GM12878 (cell line): ENCODE measurements around the gene NAT10. TPM values are rescaled to one million over a fixed set of nuclear protein-coding genes. Genes with fewer than 3 reads are reported as not detected.
A peak's percentile ranks its signal among the peaks of the same experiment; 100 is the strongest.

Experiments used
- ATAC-seq: fragments of 200-7000 bp; cut with Tn5 transposase; 3 replicates; pipeline ENCODE4 v1.9.1; 2020; ENCODE audit warnings: mild to moderate bottlenecking, moderate library complexity
- BruUV-seq: library from RNA; stranded (reverse); fragments of 400-500 nt; replicated peaks from 2 replicates; lab custom pipeline; 2021; lab: Mats Ljungman, UMichigan
- CTCF ChIA-PET: fragments of 300-600 bp; sonication (Branson Sonifier 250); formaldehyde crosslinking; extraction: SDS; loops from one replicate; lab custom pipeline; 2021; ENCODE audit warnings: inconsistent platforms; lab: Yijun Ruan, JAX
- POLR2A ChIA-PET: fragments of 350-600 bp; formaldehyde crosslinking; extraction: SDS; loops from one replicate; lab custom pipeline; 2021; ENCODE audit warnings: inconsistent platforms; lab: Charles Lee
- RAD21 ChIA-PET: fragments of 300-600 bp; sonication (Branson Sonifier 250); formaldehyde crosslinking; loops from one replicate; lab custom pipeline; 2023; ENCODE audit warnings: antibody characterized with exemption; ENCODE audit not compliant: unreplicated experiment; lab: Charles Lee
- SMC1A ChIA-PET: fragments of 300-600 bp; sonication (Branson Sonifier 250); formaldehyde crosslinking; loops from one replicate; lab custom pipeline; 2023; ENCODE audit not compliant: unreplicated experiment, uncharacterized antibody; lab: Charles Lee
- DNase-seq: peaks from one replicate; pipeline ENCODE4 v3.0.0-alpha.2; 2011; ENCODE audit warnings: low read depth, low spot score
- FAIRE-seq: peaks from 3 replicates; lab custom pipeline; 2011; peaks lifted over from hg19 to GRCh38; lab: Jason Lieb, UNC
- H2AFZ ChIP-seq: 2 replicates; pipeline ENCODE4 v1.6.0; 2011; ENCODE audit warnings: low read depth, low read length, control low read depth; ENCODE audit not compliant: control insufficient read depth
- H3K27ac ChIP-seq: 2 replicates; pipeline ENCODE4 v1.5.1; 2011; ENCODE audit warnings: control low read depth; ENCODE audit not compliant: control insufficient read depth, insufficient read depth
- H3K27me3 ChIP-seq, 2 experiments: replicated peaks in 1 of 2; 2 replicates each; pipeline versions ENCODE4 v1.6.0 to v1.6.1; 2011; ENCODE audit warnings: low read length in 1 of 2; ENCODE audit not compliant: control insufficient read depth in 2 of 2, insufficient read depth in 2 of 2
- H3K36me3 ChIP-seq, 2 experiments: 2 replicates each; pipeline ENCODE4 v1.5.1; 2011; ENCODE audit warnings: low read length in 1 of 2; ENCODE audit not compliant: control insufficient read depth in 2 of 2, insufficient read depth in 2 of 2
- H3K4me1 ChIP-seq: 2 replicates; pipeline ENCODE4 v1.6.1; 2011; ENCODE audit warnings: mild to moderate bottlenecking, low read length, moderate library complexity, mixed read lengths; ENCODE audit not compliant: control insufficient read depth, insufficient read depth
- H3K4me2 ChIP-seq: 2 replicates; pipeline ENCODE4 v1.6.0; 2011; ENCODE audit warnings: control low read depth; ENCODE audit not compliant: control insufficient read depth, insufficient read depth
- H3K4me3 ChIP-seq: fragments of 200-600 bp; sonication (generic); 2 replicates; pipeline ENCODE4 v1.5.1; 2016
- H3K79me2 ChIP-seq: 2 replicates; pipeline ENCODE4 v1.6.0; 2011; ENCODE audit warnings: low read length; ENCODE audit not compliant: control insufficient read depth, insufficient read depth
- H3K9ac ChIP-seq: 2 replicates; pipeline ENCODE4 v1.8.0; 2011; ENCODE audit warnings: low read length, control low read depth, mixed read lengths; ENCODE audit not compliant: control insufficient read depth, insufficient read depth
- H3K9me3 ChIP-seq: replicated peaks from 3 replicates; pipeline ENCODE4 v1.5.1; 2011; ENCODE audit warnings: mild to moderate bottlenecking, low read length; ENCODE audit not compliant: control insufficient read depth, insufficient read depth
- H4K20me1 ChIP-seq: 2 replicates; pipeline ENCODE4 v1.6.0; 2011; ENCODE audit not compliant: control insufficient read depth, insufficient read depth
- ATF7 ChIP-seq: fragments of 450-650 bp; IDR thresholded peaks from 2 replicates; pipeline ENCODE4 v1.6.1; 2016; ENCODE audit warnings: low read depth, mild to moderate bottlenecking
- BACH1 ChIP-seq: fragments of 450-650 bp; IDR thresholded peaks from 2 replicates; pipeline ENCODE4 v1.6.1; 2017; ENCODE audit warnings: mild to moderate bottlenecking, borderline replicate concordance
- EP300 ChIP-seq, 2 experiments: fragments of 150-350 bp in 1 of 2; IDR thresholded peaks; 2 replicates each; pipeline ENCODE4 v1.6.1; 2011 to 2012; ENCODE audit warnings: low read depth in 2 of 2, low read length in 2 of 2, borderline replicate concordance in 1 of 2, improper control_type of control experiment in 1 of 2, inconsistent platforms in 1 of 2; ENCODE audit not compliant: control insufficient read depth in 1 of 2
- KDM1A ChIP-seq: fragments of 200-600 bp; sonication (generic); IDR thresholded peaks from 2 replicates; pipeline ENCODE4 v1.6.1; 2016; ENCODE audit warnings: borderline replicate concordance
- LARP7 ChIP-seq: fragments of 450-650 bp; IDR thresholded peaks from 2 replicates; pipeline ENCODE4 v1.6.1; 2017; ENCODE audit warnings: mild to moderate bottlenecking
- MEF2B ChIP-seq: fragments of 450-650 bp; IDR thresholded peaks from 2 replicates; pipeline ENCODE4 v1.6.1; 2018; ENCODE audit warnings: mild to moderate bottlenecking, moderate library complexity; ENCODE audit not compliant: partially characterized antibody, poor library complexity, severe bottlenecking
- MTA2 ChIP-seq: fragments of 450-650 bp; IDR thresholded peaks from 2 replicates; pipeline ENCODE4 v1.6.1; 2016; ENCODE audit warnings: low read depth, mild to moderate bottlenecking, moderate library complexity
- POLR2A ChIP-seq: IDR thresholded peaks from 2 replicates; pipeline ENCODE4 v1.6.1; 2011; ENCODE audit warnings: low read depth, mild to moderate bottlenecking, low read length
- RAD51 ChIP-seq: fragments of 450-650 bp; IDR thresholded peaks from 2 replicates; pipeline ENCODE4 v1.6.1; 2016; ENCODE audit warnings: moderate library complexity, mild to moderate bottlenecking, inconsistent platforms
- WGBS: methylation state at CpG from one replicate; pipeline ENCODE4 v1.1.6; 2016; ENCODE audit warnings: low lambda C conversion rate; ENCODE audit not compliant: insufficient replicate concordance, insufficient coverage; ENCODE audit errors: missing lambda C conversion rate; 5-methylcytosine and 5-hydroxymethylcytosine counted together
- in situ Hi-C: fragments of 300-500 bp; cut with MboI; formaldehyde crosslinking; loops from 9 replicates; pipeline ENCODE4 v1.14.3; 2018; ENCODE audit warnings: mixed read lengths
- intact Hi-C: fragments of 100-400 bp; cut with micrococcal nuclease; formaldehyde crosslinking; loops from one replicate; pipeline ENCODE4 v1.14.2; 2022; ENCODE audit not compliant: unreplicated experiment
- polyA plus RNA-seq, 11 experiments: library from polyadenylated mRNA; depleted of rRNA in 4 of 11; unstranded in 6 of 11; stranded (reverse) in 5 of 11; fragments of >200 nt; fragmentation: Nextera tagmentation in 4 of 11; fragmentation: Illumina TruSeq in 1 of 11; extraction: Ambion mirVana in 4 of 11; extraction: Trizol in 1 of 11; gene quantifications; 1 replicate in 1 of 11; 2 replicates in 10 of 11; pipeline versions ENCODE4 v1.2.1 to v1.2.3, GENCODE V29; 2011 to 2016; ENCODE audit warnings: inconsistent platforms in 2 of 11, missing spikeins in 2 of 11, low read depth in 1 of 11
- total RNA-seq, 4 experiments: library from RNA; depleted of rRNA in 3 of 4; stranded (reverse); fragments of >200 nt in 3 of 4; fragmentation: Illumina TruSeq in 1 of 4; extraction: Trizol in 1 of 4; gene quantifications; 2 replicates each; pipeline versions ENCODE4 v1.2.1 to v1.2.3, GENCODE V29; 2013 to 2021
- TF ChIP-seq, protein P1 (sequence below): fragments of 450-650 bp; IDR thresholded peaks from 2 replicates; pipeline ENCODE4 v1.6.1; 2016; ENCODE audit warnings: mild to moderate bottlenecking
- TF ChIP-seq, protein P2 (sequence below): IDR thresholded peaks from 2 replicates; pipeline ENCODE4 v1.6.1; 2011; ENCODE audit warnings: borderline replicate concordance, low read depth, mild to moderate bottlenecking, moderate library complexity, low read length; ENCODE audit not compliant: insufficient read depth, poor library complexity, severe bottlenecking
- TF ChIP-seq, protein P3 (sequence below): fragments of 450-650 bp; IDR thresholded peaks from 2 replicates; pipeline ENCODE4 v1.6.1; 2018; ENCODE audit warnings: mild to moderate bottlenecking, low read depth, moderate library complexity; ENCODE audit not compliant: partially characterized antibody
- TF ChIP-seq, protein P4 (sequence below): IDR thresholded peaks from 2 replicates; pipeline ENCODE4 v1.6.1; 2011; ENCODE audit warnings: mild to moderate bottlenecking, low read depth, low read length, moderate library complexity; ENCODE audit not compliant: insufficient replicate concordance

The NAT10 gene
- total and polyA plus RNA-seq, 10 of the 15 experiments (the other 5 are each of a cell fraction or from before 2014, with no cell fraction given), result 45.1 to 95.5 (median 72.8) TPM

DNA sequence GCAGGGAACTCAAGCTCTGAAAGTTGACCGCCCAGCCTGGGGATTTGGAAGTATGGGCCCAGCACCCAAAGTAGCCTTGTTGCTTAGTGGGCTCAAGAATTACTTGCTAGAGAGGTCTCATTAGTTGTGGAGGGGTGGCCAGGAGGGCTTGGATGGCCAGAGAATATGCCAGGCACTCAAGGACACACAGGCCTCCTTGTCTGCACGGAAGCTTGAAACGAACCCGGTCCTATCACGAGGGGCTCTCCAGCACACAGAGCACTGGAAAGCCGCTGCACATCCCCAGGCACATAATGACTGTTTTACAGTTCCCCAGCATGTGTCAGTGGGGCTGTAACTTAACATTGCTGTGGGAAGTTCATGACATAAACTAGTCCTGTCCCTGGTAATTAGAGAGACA, 55.9 kb downstream of the NAT10 start (continued):
- TF ChIP-seq, protein P1, sequence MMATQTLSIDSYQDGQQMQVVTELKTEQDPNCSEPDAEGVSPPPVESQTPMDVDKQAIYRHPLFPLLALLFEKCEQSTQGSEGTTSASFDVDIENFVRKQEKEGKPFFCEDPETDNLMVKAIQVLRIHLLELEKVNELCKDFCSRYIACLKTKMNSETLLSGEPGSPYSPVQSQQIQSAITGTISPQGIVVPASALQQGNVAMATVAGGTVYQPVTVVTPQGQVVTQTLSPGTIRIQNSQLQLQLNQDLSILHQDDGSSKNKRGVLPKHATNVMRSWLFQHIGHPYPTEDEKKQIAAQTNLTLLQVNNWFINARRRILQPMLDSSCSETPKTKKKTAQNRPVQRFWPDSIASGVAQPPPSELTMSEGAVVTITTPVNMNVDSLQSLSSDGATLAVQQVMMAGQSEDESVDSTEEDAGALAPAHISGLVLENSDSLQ, result no peak
- TF ChIP-seq KDM1A, result no peak
- no peak for TF ChIP-seq POLR2A
- TF ChIP-seq, protein P2, sequence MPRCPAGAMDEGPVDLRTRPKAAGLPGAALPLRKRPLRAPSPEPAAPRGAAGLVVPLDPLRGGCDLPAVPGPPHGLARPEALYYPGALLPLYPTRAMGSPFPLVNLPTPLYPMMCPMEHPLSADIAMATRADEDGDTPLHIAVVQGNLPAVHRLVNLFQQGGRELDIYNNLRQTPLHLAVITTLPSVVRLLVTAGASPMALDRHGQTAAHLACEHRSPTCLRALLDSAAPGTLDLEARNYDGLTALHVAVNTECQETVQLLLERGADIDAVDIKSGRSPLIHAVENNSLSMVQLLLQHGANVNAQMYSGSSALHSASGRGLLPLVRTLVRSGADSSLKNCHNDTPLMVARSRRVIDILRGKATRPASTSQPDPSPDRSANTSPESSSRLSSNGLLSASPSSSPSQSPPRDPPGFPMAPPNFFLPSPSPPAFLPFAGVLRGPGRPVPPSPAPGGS, result no peak
- TF ChIP-seq, all 136 proteins: peak for 0

DNA sequence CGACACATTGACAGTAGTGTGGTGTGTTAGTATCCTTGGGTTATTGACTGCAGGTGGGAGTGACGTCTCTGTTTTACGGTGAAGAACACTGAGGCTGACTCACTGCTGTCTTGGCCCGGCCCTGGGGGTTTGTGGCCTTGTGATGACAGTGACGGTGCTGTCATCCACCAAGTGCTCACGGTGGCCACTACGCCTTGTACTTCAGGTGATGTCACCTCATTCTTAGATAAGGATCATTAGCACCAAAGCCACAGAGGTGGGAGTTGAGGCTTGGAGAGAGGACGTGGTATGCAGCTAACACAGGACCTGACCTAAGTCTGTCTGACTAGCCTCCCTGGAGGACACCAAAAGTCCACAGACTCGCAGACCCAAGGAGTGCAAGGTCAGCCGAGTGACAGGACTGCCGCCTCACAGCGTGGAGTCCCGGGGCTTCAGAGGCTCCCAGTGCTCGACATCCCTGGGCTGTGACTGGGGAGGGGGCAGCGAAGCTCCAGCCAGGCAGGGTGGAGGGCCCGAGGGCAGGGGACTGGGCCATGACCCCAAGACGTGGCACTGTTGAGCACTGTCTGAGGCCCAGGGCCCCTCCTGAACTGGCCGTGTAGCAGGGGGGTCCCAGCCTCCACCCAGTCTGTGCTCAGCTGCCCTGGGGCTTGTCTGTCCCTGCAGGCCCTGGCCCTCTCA, 56.5 kb downstream of the NAT10 start:
- intact Hi-C loops (no loop called here), in situ Hi-C loops (loop anchor here (25.0 kb wide), 1 partner anchor 325 kb away; no protein-coding TSS in a partner anchor)
- ChIA-PET POLR2A (no interaction called here), SMC1A (interaction anchor here (0.8 kb wide), 1 partner anchor 27 kb away, joined by 3 read pairs; no protein-coding TSS in a partner anchor), CTCF (interaction anchor here (1.2 kb wide), 1 partner anchor 197 kb away, joined by 3 read pairs; no protein-coding TSS in a partner anchor), RAD21 (no interaction called here)
- Histone ChIP-seq H3K9me3 (no peaks in the 10 kb centered on the region), H3K27me3 (no peaks in the 10 kb centered on the region), H2AFZ (no peak overlapping the region), H3K9ac (no peak overlapping the region), H3K4me3 (no peak overlapping the region), H3K4me1 (no peaks in the 10 kb centered on the region), H3K27ac (no peak overlapping the region), H4K20me1 (no peaks in the 10 kb centered on the region), H3K4me2 (no peak overlapping the region), H3K79me2 (no peaks in the 10 kb centered on the region), H3K36me3 (peaks cover 0 to 3% of the 10 kb centered on the region in 2 experiments; a peak in 1 of 4 replicates)
- FAIRE-seq (no peak), ATAC-seq (peak; percentile 77), DNase-seq (no peak)
- WGBS, result 47% methylated on average over 15 of the region's 18 CpGs
- BruUV-seq, result no TSS peak
- peak; percentile 76; the same call in 1 of the 2 replicates for TF ChIP-seq ATF7
- no peak for TF ChIP-seq BACH1
- TF ChIP-seq, protein P1, result peak; percentile 27; the same call in 1 of the 2 replicates
- no peak for TF ChIP-seq LARP7
- TF ChIP-seq, protein P3, sequence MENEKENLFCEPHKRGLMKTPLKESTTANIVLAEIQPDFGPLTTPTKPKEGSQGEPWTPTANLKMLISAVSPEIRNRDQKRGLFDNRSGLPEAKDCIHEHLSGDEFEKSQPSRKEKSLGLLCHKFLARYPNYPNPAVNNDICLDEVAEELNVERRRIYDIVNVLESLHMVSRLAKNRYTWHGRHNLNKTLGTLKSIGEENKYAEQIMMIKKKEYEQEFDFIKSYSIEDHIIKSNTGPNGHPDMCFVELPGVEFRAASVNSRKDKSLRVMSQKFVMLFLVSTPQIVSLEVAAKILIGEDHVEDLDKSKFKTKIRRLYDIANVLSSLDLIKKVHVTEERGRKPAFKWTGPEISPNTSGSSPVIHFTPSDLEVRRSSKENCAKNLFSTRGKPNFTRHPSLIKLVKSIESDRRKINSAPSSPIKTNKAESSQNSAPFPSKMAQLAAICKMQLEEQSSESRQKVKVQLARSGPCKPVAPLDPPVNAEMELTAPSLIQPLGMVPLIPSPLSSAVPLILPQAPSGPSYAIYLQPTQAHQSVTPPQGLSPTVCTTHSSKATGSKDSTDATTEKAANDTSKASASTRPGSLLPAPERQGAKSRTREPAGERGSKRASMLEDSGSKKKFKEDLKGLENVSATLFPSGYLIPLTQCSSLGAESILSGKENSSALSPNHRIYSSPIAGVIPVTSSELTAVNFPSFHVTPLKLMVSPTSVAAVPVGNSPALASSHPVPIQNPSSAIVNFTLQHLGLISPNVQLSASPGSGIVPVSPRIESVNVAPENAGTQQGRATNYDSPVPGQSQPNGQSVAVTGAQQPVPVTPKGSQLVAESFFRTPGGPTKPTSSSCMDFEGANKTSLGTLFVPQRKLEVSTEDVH, result no peak
- TF ChIP-seq MEF2B, result peak; percentile 48
- no peak for TF ChIP-seq RAD51
- TF ChIP-seq EP300 (IDR thresholded peaks at IDR 0.05; ENCODE audit: borderline replicate concordance in 1 of 2, control insufficient read depth in 1 of 2, low read depth in 2 of 2, low read length in 2 of 2), result peak in 1 of 2 experiments; percentile 56; a peak in 2 of 4 replicates
- TF ChIP-seq MTA2, result peak; percentile 77; the same call in 1 of the 2 replicates
- TF ChIP-seq, protein P4, sequence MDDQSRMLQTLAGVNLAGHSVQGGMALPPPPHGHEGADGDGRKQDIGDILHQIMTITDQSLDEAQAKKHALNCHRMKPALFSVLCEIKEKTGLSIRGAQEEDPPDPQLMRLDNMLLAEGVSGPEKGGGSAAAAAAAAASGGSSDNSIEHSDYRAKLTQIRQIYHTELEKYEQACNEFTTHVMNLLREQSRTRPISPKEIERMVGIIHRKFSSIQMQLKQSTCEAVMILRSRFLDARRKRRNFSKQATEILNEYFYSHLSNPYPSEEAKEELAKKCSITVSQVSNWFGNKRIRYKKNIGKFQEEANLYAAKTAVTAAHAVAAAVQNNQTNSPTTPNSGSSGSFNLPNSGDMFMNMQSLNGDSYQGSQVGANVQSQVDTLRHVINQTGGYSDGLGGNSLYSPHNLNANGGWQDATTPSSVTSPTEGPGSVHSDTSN, result no peak
